Left forelimb (tissue), 1 donor: ENCODE measurements around the gene KIT.

Experiments used
- DNase-seq: peaks from one replicate; pipeline ENCODE4 v3.0.0-alpha.2; 2018; ENCODE audit warnings: low spot score

Gene KIT

GRCh38 chr4:54661169-54661568 is 3.4 kb downstream of the KIT start:
- DNase-seq: no peak

- DNase-seq: no peak
These were observed 3.9 kb downstream of the KIT start for GRCh38 chr4:54661686-54662085.

DNA sequence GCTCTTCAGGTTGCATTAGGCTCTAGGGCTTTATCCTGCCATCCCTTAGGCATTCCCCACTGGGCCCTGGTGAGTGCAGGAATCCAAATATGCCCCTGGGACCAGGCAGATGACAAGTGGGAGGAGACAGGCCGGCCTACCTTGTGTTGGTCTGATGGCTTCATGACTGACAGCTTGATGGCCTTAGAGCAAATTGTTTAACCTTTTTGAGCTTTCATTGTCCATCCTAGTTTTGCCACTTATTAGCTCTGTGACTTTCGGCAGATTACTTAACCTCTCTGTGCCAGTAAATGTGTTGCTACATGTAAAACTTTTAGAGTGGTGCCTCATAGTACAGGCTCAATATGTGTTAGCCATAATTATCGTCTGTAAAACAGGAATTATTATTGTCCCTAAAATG is 4.4 kb downstream of the KIT start:
- no peak for DNase-seq

- DNase-seq: no peak
These were observed 5.3 kb downstream of the KIT start for GRCh38 chr4:54662901-54663585.

DNA sequence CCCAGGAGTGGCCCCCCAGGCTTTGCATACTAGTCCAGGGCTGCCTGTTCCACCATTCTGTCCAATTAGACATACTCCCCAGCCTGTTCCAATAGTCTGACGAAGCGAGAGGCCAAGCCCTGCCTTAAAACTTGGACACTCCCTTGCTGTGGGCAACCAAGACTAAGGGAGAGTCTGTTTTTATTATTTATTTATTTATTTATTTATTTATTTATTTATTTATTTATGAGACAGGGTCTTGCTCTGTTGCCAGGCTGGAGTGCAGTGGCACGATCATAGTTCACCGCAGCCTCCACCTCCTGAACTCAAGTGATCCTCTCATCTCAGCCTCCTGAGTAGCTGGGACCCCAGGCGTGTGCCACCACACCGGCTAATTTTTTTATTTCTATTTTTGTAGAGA is 6.6 kb downstream of the KIT start:
- DNase-seq: no peak

DNA sequence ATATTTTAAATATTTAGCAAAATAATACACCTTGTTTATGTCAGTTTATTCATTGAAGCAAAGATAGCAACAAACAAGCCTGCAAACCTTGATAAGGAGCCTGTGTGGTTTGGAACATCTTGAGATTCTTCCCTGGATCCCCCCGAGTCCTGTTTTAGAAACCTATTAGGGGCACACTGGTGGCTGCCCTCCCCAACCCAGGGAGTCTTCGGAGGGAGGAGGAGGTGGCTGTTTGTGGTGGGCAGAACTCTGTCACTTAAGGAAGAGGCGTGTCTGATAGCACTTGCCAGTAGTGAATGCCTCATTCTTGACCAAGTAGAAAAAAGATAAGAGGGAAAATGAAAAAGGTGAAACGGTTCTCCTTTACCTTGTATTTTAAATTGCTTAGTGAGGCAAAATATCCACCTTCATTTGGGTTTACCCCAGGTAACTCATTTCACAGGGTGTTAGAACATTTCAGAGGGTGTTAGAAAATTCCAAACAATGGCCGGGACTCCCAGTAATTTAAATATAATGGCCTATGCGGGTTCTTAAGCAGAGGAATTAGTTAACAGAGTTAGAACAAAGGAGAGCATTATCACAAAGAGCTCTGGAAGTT is 10.4 kb downstream of the KIT start:
- DNase-seq: no peak

GRCh38 chr4:54669831-54670230 is 12.1 kb downstream of the KIT start:
- DNase-seq: no peak

- no peak for DNase-seq
These were observed 18.1 kb downstream of the KIT start for GRCh38 chr4:54675721-54676461.

DNA sequence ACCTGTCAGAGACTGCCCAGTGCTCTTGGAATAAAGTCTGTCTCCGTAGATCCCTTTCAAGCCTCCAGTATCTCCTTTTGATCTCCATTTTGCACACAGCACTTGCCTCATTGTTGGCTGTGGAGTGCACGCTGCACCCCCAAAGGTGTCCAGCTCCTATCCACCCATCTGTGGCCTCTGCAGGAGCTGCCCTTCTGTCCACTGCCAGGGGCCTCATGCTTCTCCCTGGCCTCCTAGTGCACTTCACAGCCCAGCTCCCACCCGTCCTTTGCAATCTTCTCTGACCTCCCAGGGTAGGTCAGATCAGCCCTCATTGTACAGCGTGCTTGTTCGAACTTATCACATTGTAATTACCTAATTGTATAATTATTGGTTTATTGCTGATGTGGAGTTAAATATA is 18.9 kb downstream of the KIT start:
- DNase-seq: no peak

DNA sequence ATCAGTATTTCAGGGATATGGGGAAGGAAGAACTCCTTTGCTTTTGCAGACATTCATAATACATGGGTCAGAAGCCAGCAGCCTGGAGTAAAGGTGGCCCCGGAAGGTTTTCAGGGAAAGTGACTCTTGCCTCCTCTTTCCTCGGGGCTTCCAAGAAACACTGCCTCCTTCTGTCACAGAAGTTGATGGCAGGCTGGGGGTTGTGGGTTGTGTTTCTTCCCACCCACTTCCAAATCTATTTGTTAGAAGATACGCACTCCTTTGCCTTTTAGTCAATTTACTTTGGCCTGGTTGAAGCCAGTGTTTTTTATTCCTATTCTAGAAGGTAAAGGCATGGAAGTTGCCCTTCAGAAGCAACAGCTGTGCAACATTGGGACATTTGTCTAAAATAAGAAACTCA is 19.7 kb downstream of the KIT start:
- DNase-seq: no peak

- no peak for DNase-seq
These were observed 20.3 kb downstream of the KIT start for GRCh38 chr4:54677853-54678650.

GRCh38 chr4:54678826-54679225 is 21.1 kb downstream of the KIT start:
- DNase-seq: no peak

DNA sequence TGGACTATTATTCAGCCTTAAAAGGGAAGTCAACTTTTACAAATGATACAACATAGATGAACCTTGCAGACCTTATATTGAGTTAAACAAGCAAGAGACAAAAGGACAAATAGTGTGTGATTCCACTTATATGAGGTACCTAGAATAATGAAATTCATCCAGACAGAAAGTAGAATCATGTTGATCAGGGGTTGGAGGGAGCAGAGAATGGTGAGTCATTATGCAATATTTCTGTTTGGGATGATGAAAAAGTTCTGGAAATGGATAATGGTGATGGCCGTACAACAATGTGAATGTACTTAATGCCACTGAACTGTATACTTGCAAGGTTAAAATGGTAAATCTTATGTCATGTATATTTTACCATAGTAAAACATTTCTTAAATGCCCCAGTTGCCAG is 22.1 kb downstream of the KIT start:
- no peak for DNase-seq

DNA sequence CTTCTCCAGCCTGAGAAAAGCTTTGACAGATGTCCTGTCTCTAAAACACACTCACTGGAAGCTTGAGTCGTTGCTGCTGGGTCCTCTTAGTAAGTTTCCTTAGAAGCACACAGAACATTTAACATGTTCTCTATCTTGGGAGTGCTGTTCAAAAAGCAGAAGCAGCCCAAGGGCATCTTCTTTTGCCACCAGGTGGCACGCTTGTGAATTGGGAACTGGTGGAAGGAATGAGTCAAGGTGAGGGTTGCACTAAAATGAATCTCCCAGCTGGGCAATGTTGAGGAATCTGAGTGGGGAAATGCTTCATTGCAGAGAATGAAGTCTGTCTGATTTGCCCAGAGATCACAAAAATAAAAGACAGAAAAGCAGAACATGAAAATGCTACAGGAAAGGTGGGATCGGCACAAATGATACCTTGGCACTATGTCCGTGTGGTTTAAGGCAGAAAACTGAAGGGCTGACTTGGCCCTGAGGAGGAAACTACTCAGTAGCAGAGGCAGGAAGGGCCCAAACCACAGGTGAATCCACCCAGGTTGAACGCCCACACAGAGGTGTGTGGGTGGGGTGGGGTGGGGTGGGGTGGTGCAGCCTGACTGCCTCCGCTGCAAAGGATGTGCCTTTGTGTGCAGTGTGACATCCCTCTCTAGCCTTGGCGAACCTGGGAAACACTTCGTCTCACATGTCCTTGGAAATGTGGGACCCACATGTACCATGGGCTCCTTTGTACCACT is 26.0 kb downstream of the KIT start:
- DNase-seq: no peak

- DNase-seq: no peak
These were observed 28.1 kb downstream of the KIT start for GRCh38 chr4:54685810-54686209.

DNA sequence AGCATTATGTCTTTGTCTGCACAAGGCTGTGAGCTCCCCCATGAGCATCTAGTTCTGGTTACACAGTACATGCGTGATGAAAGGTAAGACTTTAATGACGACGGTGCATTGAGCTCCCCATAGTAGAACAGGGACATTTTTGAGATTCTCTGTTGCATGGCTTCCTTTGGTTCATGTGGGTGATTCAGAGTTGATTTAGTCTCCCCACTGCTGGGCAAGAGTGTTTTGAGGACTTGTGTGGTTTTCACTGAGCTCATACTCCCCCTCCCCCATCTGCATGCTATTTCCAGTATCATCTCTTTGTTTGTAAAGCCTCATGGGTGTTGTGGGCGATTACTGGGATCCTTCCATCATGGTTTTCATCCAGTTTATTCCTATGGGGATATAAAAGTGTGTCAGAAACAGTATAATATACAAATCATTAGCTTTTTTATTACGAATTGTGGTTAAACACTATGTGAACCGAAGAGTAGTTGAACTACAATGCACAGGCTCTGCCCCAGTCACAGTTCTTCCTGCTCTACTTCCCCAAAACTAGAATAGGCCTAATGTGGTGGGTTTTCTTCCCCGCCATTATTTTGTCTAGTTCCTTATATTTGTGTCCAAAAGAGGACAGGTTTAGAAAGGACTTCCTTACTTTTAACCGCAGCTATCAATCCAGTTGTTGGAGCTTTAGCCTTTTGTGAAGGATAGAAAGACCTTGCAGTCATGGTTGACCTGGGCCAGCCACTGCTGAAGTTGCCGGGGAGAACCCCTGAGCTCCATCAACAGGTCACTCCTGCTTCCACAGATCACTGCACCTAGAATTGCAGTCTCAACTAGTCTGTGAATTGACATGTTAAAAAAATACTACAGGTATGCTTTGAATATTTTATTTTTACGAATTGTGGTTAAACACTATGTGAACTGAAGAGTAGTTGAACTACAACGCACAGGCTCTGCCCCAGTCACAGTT is 30.4 kb downstream of the KIT start:
- DNase-seq: no peak

- DNase-seq: no peak
These were observed 37.6 kb downstream of the KIT start for GRCh38 chr4:54695337-54695736.

DNA sequence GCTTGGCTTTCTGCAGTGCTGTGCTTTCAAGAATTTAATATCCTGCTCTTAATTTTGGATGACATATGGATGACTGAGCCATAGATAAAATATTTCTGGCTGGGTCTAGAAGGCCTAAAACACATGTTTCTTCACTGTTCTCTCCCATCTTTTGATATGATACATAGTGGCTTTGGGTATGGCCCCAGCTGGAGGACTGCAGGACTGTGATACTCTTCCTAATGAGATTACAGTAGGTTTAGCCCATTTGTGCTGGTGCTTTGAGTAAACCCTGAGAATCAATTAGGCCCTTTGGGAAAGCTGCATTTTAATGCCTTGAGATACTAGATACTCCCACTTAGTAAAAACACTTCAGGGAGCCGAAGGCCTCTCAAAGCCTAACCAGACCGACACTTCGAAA is 38.0 kb downstream of the KIT start:
- no peak for DNase-seq

- DNase-seq: no peak
These were observed 38.9 kb downstream of the KIT start for GRCh38 chr4:54696649-54697048.

DNA sequence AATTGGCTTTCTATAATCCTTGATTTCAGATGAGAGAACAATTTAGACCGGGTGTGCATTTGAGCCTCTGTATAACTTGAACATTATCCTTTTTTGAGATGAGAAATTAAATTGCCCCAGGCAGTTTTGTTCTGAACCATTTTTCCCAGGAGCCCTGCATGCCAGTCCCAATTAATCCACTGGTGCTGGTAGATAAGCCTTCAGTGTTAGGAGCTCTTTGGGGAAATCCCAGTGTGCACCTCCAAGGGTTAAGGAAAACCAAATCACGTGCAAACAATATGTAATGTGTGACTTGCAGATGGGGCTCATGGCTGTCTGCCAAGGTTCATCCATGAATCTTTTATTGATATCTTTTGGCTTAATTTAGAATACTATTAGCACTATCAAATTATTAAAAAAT is 43.2 kb downstream of the KIT start:
- DNase-seq: no peak

- no peak for DNase-seq
These were observed 45.4 kb downstream of the KIT start for GRCh38 chr4:54703182-54703581.
